ENCODE measurements around the gene PAOX. TPM values are rescaled to one million over a fixed set of nuclear protein-coding genes. Genes with fewer than 3 reads are reported as not detected.
"Not testable (repeated sequence)": the region's sequence is repeated elsewhere in the genome, so short reads cannot be mapped to it uniquely, and the experiment has no call there.

Gene PAOX
- total and polyA plus RNA-seq, 8 donors: 2.8 to 9.9 (median 3.8) TPM

GRCh38 chr10:133370030-133370786 lies 8.9 kb upstream of the PAOX start:
- 84 to 93% methylated on average over 24 of the region's 24 CpGs for WGBS, 2 donors
- H3K27me3 ChIP-seq: no peaks in the 10 kb centered on the region
- FAIRE-seq (no peak), DNase-seq (peak in 1 of 6 donors; percentile 24), ATAC-seq (no peak)
- H3K9me3 ChIP-seq: no peaks in the 10 kb centered on the region
- intact Hi-C loops (cut with DNase I): no loop called here
- peaks cover 0 to 7% (median 0%) of the 10 kb centered on the region in 3 donors for H3K4me1 ChIP-seq
- H3K27ac ChIP-seq: no peak overlapping the region
- peaks cover 6 to 47% (median 25%) of the 10 kb centered on the region in 3 donors for H3K36me3 ChIP-seq
- H3K4me3 ChIP-seq: no peak overlapping the region
- TF ChIP-seq, protein P1, sequence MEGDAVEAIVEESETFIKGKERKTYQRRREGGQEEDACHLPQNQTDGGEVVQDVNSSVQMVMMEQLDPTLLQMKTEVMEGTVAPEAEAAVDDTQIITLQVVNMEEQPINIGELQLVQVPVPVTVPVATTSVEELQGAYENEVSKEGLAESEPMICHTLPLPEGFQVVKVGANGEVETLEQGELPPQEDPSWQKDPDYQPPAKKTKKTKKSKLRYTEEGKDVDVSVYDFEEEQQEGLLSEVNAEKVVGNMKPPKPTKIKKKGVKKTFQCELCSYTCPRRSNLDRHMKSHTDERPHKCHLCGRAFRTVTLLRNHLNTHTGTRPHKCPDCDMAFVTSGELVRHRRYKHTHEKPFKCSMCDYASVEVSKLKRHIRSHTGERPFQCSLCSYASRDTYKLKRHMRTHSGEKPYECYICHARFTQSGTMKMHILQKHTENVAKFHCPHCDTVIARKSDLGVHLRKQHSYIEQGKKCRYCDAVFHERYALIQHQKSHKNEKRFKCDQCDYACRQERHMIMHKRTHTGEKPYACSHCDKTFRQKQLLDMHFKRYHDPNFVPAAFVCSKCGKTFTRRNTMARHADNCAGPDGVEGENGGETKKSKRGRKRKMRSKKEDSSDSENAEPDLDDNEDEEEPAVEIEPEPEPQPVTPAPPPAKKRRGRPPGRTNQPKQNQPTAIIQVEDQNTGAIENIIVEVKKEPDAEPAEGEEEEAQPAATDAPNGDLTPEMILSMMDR (IDR thresholded peaks at IDR 0.05): no peak

DNA sequence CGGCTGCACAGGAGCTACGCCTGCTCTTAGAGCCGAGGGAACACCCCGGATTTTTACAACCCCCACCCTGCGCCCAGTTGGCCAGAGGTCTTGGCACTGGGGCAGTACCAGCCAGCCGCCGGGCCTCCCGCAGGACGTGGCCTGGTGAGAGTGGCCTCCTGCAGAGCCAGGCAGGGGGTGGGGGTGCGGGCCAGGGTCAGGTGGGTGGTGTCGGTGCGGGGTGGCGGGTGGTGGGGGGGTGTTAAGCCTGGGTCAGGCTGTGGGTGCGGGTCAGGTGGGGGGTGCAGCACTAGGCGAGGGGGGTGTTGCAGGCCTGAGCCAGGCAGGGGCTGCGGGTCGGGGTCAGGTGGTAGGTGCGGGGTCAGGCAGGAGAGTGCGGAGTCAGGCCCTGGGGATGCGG lies 6.6 kb upstream of the PAOX start:
- peak in 5 of 6 donors; percentile 21 to 87 (median 68) for DNase-seq
- TF ChIP-seq, protein P1 (IDR thresholded peaks at IDR 0.05): no peak

DNA sequence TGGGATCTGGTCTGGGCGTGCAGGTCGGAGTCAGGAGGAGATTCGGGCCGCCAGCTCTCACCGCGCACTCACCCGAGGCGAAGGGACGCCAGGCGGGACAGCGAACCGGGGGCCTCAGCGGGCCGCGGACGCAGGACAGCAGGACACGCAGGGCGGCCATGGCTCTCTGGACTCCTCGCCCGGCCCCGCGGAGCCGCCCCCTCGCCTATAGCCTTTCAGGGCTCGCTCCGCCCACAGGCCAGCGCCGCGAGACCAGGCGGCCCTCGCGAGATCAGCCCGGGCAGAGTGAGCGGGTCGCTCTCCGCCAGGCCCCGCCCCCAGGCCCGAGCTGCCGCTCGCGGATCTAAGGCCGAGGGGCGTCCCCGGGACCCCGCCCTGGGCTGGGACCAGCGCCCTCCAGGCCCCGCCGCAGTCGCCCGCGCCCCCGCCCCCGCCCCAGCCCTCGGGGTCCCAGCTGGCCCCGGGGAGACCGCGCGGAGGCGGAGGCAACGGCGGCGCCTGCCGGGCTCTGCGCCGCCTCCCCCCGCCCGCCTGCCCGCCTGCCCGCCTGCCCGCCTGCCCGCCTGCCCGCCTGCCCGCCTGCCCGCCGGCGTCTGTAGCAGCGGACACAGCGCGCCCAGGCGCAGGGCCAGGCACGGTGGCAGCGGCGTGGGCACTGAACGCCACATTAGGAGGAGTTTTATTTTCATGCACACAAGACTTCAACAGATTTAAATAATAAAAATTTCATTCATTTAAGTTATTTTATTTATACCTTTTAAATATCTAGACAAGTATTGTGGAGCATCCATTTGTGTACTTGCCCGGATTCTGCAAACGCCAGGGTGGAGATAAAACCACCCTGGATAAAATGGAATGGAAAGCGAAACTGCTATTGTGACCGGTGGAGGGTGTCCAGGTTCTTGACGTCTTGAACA lies 5.6 kb upstream of the PAOX start, which contains the start of gene ECHS1:
Gene ECHS1 (minus strand): TSS at position 181 of the 917 bp plus-strand sequence. CDS start 21 bp downstream, at position 160.
- DNase-seq (peak; percentile 94 to 99 (median 97)), FAIRE-seq (peak; percentile 43), ATAC-seq (peak; percentile 97 to 99 (median 98))
- intact Hi-C loops (cut with DNase I): no loop called here
- Histone ChIP-seq H3K4me3 (peak within 1 kb of the TSS; percentile 36 to 72 (median 58)), H3K9me3 (no peaks in the 10 kb centered on the region), H3K36me3 (peaks cover 0 to 22% (median 9%) of the 10 kb centered on the region in 3 donors), H3K4me1 (peaks cover 0 to 10% (median 0%) of the 10 kb centered on the region in 3 donors), H3K27me3 (no peaks in the 10 kb centered on the region), H3K27ac (peak within 1 kb of the TSS; percentile 61 to 87 (median 72))
- 0 to 1% methylated on average over 51 to 89 of the region's 89 CpGs for WGBS, 2 donors
- TF ChIP-seq, protein P1 (IDR thresholded peaks at IDR 0.05): no peak

More for the DNA sequence above, 6.6 kb upstream of the PAOX start:
- Histone ChIP-seq H3K4me3 (peak overlapping the region in 3 of 4 donors; percentile 36 to 72 (median 69)), H3K27me3 (no peaks in the 10 kb centered on the region), H3K9me3 (no peaks in the 10 kb centered on the region), H3K36me3 (peaks cover 0 to 27% (median 9%) of the 10 kb centered on the region in 3 donors), H3K27ac (no peak overlapping the region), H3K4me1 (peaks cover 0 to 7% (median 0%) of the 10 kb centered on the region in 3 donors)
- intact Hi-C loops (cut with DNase I): no loop called here
- 10 to 12% methylated on average over 18 to 20 of the region's 20 CpGs for WGBS, 2 donors
- FAIRE-seq: no peak
- peak in 3 of 4 donors; percentile 10 to 11 (median 11) for ATAC-seq

- 76 to 82% methylated on average over 12 of the region's 12 CpGs for WGBS, 2 donors
- FAIRE-seq (no peak), ATAC-seq (no peak), DNase-seq (no peak)
- no peak overlapping the region for H3K27ac ChIP-seq
- intact Hi-C loops (cut with DNase I): no loop called here
- peaks cover 0 to 10% (median 0%) of the 10 kb centered on the region in 3 donors for H3K4me1 ChIP-seq
- no peak overlapping the region for H3K4me3 ChIP-seq
- H3K27me3 ChIP-seq: no peaks in the 10 kb centered on the region
- peaks cover 0 to 1% (median 0%) of the 10 kb centered on the region in 3 donors for H3K36me3 ChIP-seq
- no peaks in the 10 kb centered on the region for H3K9me3 ChIP-seq
- TF ChIP-seq, protein P1 (IDR thresholded peaks at IDR 0.05): no peak
Observed at GRCh38 chr10:133375357-133376115, 3.5 kb upstream of the PAOX start.

GRCh38 chr10:133376183-133376582 lies 2.9 kb upstream of the PAOX start:
- FAIRE-seq; H3K9me3 ChIP-seq; DNase-seq; H3K27me3 ChIP-seq; H3K36me3 ChIP-seq; intact Hi-C loops (cut with DNase I); H3K4me3 ChIP-seq; H3K27ac ChIP-seq; ATAC-seq; H3K4me1 ChIP-seq: not testable (repeated sequence)
- 75 to 92% methylated on average over 5 of the region's 5 CpGs for WGBS, 2 donors
